Measurements from ENCODE around the gene SPRED2.

SPRED2 gene

DNA sequence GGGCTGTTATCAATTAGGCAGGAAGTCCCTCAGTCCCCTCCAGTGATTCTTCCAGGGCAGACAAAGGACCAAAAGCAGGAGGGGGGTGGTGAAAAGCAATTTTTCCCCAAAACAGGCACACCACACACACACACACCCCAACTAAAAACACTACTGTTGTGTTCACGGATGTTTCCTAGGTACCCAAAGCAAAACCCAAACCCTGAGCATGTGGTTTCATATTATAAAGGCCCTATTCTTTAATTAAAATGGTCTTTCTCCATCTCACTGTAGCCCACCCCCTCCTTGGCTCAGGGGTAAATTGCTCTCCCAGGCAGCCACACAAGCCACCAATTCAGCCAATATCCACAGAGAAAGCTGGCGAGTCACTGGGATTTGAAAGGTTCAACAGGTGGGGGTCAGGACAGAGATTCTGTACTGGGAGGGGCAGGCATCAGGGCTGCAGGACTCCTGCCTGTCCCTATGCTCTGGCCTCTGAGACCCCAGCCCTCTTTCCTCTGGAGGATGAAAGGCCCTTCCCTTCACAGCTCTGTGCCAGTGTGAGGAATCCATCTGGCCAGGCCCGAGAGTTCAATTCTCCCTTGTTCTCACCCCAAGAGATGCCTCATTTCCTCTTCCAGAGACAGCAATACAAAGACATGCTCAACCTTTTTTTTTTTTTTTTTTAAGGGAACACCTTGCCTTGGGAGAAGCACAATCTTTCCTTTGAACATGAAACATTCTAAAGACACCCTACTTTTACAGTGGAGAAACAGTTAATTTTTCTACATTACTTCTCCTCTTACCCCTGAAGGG, 43.6 kb downstream of the SPRED2 start:
- TF ChIP-seq EZH2phosphoT487 (IDR thresholded peaks at IDR 0.05; ENCODE audit: borderline replicate concordance, low read length), result no peak
- TF ChIP-seq, protein P1, sequence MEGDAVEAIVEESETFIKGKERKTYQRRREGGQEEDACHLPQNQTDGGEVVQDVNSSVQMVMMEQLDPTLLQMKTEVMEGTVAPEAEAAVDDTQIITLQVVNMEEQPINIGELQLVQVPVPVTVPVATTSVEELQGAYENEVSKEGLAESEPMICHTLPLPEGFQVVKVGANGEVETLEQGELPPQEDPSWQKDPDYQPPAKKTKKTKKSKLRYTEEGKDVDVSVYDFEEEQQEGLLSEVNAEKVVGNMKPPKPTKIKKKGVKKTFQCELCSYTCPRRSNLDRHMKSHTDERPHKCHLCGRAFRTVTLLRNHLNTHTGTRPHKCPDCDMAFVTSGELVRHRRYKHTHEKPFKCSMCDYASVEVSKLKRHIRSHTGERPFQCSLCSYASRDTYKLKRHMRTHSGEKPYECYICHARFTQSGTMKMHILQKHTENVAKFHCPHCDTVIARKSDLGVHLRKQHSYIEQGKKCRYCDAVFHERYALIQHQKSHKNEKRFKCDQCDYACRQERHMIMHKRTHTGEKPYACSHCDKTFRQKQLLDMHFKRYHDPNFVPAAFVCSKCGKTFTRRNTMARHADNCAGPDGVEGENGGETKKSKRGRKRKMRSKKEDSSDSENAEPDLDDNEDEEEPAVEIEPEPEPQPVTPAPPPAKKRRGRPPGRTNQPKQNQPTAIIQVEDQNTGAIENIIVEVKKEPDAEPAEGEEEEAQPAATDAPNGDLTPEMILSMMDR (IDR thresholded peaks at IDR 0.05; ENCODE audit: low read depth, low read length, poor library complexity, severe bottlenecking), result no peak
- H4K20me1 ChIP-seq (ENCODE audit: control insufficient read depth, insufficient read depth, low read depth, low read length), result peaks cover 8% of the 10 kb centered on the region; the same call in 1 of the 2 replicates
- H3K9me2 ChIP-seq (replicated peaks; ENCODE audit: control insufficient read depth, low read length), result no peaks in the 10 kb centered on the region
- peaks cover 74% of the 10 kb centered on the region for H3K79me2 ChIP-seq (ENCODE audit: control insufficient read depth, low read length)
- no peaks in the 10 kb centered on the region for H3K36me3 ChIP-seq (ENCODE audit: control insufficient read depth, low read length)
- no peaks in the 10 kb centered on the region for H3K9me3 ChIP-seq (ENCODE audit: control insufficient read depth, insufficient read depth, low read length)
- no peaks in the 10 kb centered on the region; the same call in none of the 2 replicates for H3F3A ChIP-seq (ENCODE audit: control insufficient read depth, insufficient read depth)
- H3K4me3 ChIP-seq (ENCODE audit: low read length), result no peak overlapping the region
- H3K27ac ChIP-seq (ENCODE audit: low read depth, low read length), result no peak overlapping the region
- peak overlapping the region; percentile 50 for H3K4me2 ChIP-seq (ENCODE audit: low read length)
- peaks cover 93% of the 10 kb centered on the region for H3K4me1 ChIP-seq (ENCODE audit: control insufficient read depth, low read length)
- H3K27me3 ChIP-seq (ENCODE audit: control insufficient read depth, low read length), result no peaks in the 10 kb centered on the region

DNA sequence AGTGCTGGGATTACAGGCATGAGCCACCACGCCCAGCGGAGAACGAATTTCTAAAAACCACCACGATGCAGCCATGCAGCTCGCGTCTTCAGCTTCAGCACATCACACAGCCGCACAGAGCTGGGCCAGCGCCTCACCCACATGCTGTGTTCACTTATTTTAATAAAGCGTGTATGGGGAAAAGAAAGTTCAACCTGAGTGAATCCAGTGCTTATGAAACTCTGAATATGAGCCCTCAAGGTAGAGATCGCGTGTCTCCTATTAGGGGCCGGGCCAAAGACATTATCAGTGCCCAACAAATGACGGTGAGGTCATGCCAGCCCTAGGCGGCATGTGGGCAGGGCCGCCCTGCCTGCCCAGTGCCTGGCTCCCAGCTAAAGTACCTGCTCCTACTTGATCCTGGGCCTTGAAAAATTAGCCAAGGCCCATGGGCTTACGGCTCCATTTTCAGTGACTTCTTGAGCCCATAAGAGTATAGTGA, 44.3 kb downstream of the SPRED2 start:
- Histone ChIP-seq H4K20me1 (ENCODE audit: control insufficient read depth, insufficient read depth, low read depth, low read length) (peaks cover 3% of the 10 kb centered on the region; the same call in 1 of the 2 replicates), H3K36me3 (ENCODE audit: control insufficient read depth, low read length) (no peaks in the 10 kb centered on the region), H3K27ac (ENCODE audit: low read depth, low read length) (no peak overlapping the region), H3F3A (ENCODE audit: control insufficient read depth, insufficient read depth) (peaks cover 6% of the 10 kb centered on the region), H3K4me1 (ENCODE audit: control insufficient read depth, low read length) (peaks cover 93% of the 10 kb centered on the region), H3K27me3 (ENCODE audit: control insufficient read depth, low read length) (no peaks in the 10 kb centered on the region), H3K79me2 (ENCODE audit: control insufficient read depth, low read length) (peaks cover 72% of the 10 kb centered on the region), H3K4me3 (ENCODE audit: low read length) (no peak overlapping the region; the same call in 1 of the 2 replicates), H3K9me3 (ENCODE audit: control insufficient read depth, insufficient read depth, low read length) (no peaks in the 10 kb centered on the region), H3K9me2 (replicated peaks; ENCODE audit: control insufficient read depth, low read length) (no peaks in the 10 kb centered on the region), H3K4me2 (ENCODE audit: low read length) (peak overlapping the region; percentile 50)
- TF ChIP-seq, protein P1 (IDR thresholded peaks at IDR 0.05; ENCODE audit: low read depth, low read length, poor library complexity, severe bottlenecking), result no peak
- TF ChIP-seq EZH2phosphoT487 (IDR thresholded peaks at IDR 0.05; ENCODE audit: borderline replicate concordance, low read length), result no peak

DNA sequence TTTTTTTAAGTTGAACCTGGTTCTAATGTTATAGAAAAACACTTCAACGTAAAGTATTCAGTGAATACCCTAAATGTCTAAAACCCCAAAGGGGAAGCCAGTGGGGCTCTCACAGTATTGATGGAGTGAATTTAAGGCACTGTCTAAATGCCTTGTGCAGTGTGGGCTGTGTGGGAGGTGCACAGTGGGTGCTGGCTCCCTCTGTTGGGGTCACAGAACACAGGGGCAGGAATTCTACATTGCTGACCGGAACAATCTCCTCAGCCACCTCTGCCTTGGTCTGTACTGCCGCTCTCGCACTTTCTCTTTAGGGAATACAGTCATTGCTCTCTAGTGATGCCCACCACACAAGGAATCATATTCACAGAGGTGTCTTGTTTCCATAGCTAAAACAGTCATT, 45.4 kb downstream of the SPRED2 start:
- H3K27me3 ChIP-seq (ENCODE audit: control insufficient read depth, low read length), result no peaks in the 10 kb centered on the region
- peaks cover 93% of the 10 kb centered on the region for H3K4me1 ChIP-seq (ENCODE audit: control insufficient read depth, low read length)
- no peak overlapping the region for H3K4me2 ChIP-seq (ENCODE audit: low read length)
- no peaks in the 10 kb centered on the region for H3K9me3 ChIP-seq (ENCODE audit: control insufficient read depth, insufficient read depth, low read length)
- no peak overlapping the region for H3K4me3 ChIP-seq (ENCODE audit: low read length)
- H3K9me2 ChIP-seq (replicated peaks; ENCODE audit: control insufficient read depth, low read length), result no peaks in the 10 kb centered on the region
- H3K36me3 ChIP-seq (ENCODE audit: control insufficient read depth, low read length), result no peaks in the 10 kb centered on the region
- H3K27ac ChIP-seq (ENCODE audit: low read depth, low read length), result no peak overlapping the region
- TF ChIP-seq EZH2phosphoT487 (IDR thresholded peaks at IDR 0.05; ENCODE audit: borderline replicate concordance, low read length), result no peak
- TF ChIP-seq, protein P1 (IDR thresholded peaks at IDR 0.05; ENCODE audit: low read depth, low read length, poor library complexity, severe bottlenecking), result no peak
- peaks cover 3% of the 10 kb centered on the region; the same call in 1 of the 2 replicates for H4K20me1 ChIP-seq (ENCODE audit: control insufficient read depth, insufficient read depth, low read depth, low read length)
- peaks cover 68% of the 10 kb centered on the region for H3K79me2 ChIP-seq (ENCODE audit: control insufficient read depth, low read length)
- peaks cover 8% of the 10 kb centered on the region for H3F3A ChIP-seq (ENCODE audit: control insufficient read depth, insufficient read depth)
